ENCODE data around the gene MYO1G. TPM values are rescaled to one million over a fixed set of nuclear protein-coding genes. Genes with fewer than 3 reads are reported as not detected.
A peak's percentile ranks its signal among the peaks of the same experiment; 100 is the strongest.

The MYO1G gene
- total RNA-seq, 1 experiment from 2014 or later: not detected

DNA sequence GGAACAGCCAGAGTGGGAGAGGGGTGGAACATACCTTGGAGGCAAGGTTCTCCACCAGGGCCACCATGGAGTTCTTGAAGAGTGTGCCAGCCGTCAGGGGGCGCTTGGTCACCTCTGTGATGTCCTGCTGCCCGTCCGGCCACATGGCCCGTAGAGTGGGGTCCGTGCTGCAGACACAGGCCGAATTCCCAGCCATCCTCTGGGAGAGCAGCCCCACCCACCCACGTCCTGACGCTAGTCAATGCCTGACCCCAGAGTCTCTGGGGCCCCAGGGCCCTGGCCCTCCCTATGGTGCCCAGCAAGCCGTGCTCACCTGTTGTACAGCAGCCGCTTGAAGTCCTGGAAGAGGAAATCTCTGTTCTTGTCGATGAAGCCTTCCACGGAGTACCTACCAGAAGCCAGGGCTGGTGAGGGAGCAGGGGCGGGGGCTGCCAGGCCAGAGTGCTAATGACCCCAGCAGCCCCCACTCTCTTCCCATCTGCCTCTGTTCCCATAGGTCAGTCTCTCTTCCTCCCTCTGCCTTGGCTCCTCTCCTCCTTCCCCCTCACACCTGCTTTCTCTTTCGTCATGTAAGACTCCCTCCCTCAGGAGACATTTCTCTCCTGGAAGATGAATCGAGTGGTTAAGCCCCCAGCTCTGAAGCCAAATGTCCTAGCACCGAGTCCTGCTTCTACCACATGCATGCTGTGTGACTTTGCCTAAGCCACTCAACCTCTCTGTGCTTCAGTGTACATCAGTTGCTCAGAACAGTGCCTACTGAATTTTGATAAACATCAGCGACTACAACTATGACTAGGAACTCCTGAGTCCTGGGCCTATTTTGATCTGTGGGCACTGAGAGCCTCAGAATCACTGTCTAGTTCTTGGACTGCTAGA, 11.0 kb downstream of the MYO1G start:
- no peak for DNase-seq (ENCODE audit: low read depth)

DNA sequence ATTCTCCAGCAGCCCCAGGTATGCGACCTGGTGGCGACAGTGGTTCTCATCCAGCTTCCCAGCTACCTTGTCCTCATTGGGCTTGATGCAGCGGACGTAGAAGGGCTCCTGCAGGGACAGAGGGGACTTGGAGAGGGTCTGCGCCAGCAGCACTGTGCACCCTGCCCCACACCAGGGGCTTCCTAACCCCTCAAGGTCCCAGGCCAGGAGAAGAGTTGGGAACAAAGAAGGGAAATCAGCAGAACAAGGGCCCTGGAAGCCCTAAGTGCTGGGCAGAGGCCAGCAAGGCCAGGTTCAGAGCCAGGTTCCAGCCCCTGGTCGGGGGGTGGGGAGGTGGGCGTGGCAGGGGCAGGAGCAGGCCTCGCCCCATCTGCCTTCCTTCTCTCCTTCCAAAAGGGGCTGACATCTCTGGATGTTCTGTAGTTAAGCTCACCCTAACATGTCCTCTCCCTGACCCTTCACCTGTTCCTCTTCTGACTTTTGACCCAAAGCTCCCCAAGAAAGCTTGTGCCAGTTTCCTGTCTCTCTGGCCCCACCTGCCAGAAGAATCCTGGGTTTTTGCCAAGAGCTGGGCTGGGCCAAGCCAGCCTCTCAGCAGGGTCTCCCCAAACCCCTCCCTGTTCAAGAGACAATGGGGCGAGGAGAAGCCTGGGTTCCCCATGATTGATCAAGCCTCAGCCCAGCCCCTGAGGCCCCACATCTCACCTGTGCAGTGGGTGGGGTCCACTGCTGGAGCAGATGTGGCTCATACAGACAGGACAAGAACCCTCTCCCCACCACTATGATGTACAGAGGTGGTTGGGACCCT, 11.9 kb downstream of the MYO1G start:
- DNase-seq (ENCODE audit: low read depth): no peak

DNA sequence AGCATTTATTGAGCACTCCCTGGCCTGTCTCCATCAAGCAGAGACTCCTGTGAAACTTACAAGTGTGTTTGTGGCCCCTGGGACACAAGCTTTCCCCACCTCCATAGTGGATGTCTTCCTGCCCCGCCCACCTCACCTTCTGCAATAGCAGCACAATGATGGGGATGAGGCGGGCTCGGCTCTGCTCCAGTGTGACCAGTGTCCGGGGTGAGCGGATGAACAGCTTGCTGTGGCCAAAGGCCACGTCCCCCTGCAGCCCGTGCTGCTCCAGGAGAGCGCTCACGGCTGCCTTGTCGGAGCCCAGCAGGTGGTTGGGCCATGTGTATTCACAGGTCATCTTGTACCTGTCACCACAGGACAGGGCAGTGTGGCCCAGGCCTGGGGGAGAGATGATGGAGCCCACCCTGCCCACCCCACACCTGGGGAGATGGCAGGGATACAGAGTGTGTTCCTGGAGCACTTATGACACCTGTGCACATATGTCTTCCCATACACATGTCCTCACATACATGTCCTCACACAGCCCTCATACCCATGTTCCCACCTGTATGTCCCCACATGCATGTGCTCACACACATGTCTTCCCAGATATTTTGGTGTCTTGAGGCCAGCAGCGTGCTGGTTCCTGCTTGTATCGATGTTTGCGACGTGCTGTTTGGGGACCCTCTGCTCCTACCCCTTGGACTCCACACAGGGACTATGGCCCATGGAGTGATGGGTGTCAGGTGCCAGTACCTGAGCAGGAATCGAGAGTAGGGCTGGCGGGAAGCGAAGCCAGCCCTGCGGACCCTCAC, 12.7 kb downstream of the MYO1G start:
- DNase-seq (ENCODE audit: low read depth): no peak

DNA sequence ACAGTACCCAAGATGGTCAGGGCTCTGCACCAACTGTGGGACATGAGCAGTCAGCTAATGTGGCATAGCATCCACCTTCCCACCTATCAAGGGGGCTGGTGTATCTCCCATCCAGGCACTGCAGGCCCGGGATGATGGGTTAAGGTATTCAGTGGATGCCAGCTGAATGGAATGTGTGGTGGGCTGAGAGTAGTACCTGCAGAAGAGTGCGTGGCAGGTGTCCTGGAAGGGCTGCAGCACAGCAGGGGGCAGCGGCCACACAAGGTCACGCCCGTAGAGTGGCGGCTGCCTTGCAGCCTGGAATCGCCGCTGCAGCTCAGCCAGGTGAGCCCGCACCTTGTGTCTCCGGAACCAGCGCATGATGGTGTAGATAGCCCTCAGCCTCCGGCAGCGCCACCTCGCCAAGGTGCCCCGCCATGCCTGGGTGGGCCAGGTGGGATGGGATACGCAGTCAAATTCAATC, 13.3 kb downstream of the MYO1G start:
- no peak for DNase-seq (ENCODE audit: low read depth)

DNA sequence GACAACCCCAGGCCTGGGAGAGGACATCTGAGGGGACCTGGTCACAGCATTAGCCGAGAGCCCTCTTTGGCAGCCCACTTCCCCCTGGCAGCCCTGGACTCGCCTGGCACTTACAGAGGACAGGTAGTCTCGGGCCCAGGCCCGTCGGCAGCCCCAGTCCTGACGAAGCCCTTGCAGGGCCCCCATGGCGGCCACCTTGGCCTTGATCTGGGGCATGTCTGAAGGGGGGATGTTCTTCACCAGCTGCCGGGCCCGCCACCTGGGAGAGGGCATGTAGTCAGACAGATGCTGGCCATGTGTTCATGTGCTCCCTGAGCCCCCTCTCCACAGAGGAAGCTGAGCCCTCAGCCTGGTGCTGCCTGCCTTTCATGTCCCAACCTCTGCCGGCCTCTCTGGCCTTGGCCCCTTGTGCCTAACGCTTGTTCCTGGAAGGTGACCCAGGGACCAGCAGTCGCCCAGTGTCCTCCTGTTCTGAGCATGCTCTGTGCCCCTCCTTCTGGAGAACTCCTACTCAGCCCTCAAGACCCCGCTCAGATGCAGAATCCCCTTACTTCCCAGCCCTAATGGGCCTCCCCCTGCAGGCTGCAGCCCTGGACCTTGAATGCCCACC, 13.9 kb downstream of the MYO1G start:
- no peak for DNase-seq (ENCODE audit: low read depth)

DNA sequence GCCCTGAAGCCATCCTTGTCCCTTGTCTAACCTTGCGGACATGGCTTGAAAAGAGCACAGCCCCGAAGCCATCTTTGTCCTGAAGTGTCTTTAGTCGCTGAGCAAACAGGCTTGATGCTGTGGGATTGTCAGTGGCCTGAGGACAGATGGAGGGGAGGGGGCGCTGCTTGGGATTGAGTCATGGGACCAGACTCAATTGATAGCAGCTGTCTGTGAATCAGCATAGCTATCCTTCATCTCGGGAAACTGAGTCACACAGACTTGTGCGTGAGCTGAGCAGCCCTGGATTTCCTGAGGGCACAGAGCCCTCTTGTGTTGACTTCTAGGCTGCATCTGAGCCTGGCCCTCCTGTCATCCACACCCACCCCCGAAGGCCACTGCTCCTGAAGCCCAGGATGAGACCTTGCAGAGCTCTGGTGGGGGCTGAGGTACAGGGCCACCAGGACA, 14.4 kb downstream of the MYO1G start:
- no peak for DNase-seq (ENCODE audit: low read depth)

DNA sequence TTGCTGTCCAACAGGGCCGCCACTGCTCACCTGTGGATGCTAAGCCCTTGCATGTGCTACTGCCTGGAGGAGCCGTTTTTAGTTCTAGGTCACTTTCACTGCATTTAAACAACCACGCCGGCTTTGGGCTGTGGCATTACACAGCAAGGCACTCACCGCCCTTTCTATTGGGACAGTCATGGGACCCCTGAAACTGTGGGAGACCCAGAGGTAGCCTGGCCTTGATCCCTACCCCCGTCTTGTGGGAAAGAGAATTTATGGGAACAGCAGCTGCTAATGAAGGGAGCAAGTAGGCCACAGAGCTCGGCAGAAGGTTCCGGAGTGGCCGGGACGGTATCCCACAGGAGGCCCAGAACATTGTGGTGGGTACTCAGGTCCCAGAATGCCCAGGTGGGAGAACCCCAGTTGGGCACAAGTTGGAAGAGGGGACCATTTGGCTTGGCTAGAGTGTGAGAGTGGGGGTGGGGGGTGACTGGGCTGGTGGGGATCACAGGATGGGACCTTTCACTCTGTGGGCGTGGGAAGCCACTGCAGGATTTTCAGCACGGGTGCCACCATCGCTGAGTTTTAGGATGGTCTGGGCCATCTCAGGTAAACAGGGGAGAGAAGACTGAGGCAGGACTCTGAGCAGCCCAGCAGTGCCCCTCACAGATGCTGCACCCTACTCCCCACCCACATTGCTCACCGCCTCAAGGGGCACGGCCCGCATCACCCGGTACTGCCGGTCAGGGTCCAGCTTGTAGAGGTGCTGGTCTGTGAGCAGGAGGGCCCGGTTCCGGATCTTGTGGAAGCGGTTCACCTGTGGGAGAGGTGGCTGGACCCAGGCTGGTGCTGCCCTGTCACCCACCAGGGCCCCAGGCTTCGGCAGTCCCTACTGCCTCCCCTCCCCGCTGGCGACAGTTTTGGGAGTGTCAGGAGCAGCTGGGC, 15.2 kb downstream of the MYO1G start:
- DNase-seq (ENCODE audit: low read depth): no peak

DNA sequence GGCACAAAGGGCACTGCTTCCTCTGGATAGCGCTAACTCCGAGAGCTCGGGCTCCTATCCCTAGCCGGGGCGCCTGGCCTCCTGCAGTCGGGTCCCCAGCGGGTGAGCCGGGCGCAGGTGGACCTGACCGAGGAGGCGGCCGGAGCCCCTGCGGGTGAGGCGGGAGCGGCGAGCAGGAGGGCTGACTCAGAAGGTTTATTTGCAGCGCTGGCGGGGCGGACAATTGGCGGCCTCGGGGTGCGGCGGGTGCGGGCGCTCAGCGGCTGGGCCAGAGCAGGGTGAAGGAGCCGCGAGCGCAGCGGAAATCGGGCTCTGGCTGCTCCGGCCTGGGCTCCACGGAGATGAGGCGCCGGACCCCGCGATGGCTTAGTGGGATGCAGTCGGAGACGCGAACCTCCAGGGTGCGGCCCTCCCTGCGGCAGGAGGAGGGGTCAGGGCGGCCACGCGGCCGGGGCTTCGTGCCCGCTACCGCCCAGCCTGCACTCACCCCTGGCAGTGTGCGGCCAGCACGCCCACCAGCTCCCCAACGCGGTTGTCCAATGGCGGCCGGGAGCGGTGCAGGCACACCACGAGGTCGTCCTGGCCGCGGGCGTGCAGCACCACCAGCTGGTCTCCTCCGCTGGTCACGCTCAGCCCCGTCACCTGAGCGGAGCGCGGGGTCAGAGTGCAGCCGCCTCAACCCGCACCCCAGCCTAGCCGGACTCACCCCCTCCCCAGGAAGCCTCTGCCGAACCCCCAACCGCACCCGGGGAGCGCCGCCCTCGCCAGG, 16.1 kb downstream of the MYO1G start:
- DNase-seq (ENCODE audit: low read depth): no peak

DNA sequence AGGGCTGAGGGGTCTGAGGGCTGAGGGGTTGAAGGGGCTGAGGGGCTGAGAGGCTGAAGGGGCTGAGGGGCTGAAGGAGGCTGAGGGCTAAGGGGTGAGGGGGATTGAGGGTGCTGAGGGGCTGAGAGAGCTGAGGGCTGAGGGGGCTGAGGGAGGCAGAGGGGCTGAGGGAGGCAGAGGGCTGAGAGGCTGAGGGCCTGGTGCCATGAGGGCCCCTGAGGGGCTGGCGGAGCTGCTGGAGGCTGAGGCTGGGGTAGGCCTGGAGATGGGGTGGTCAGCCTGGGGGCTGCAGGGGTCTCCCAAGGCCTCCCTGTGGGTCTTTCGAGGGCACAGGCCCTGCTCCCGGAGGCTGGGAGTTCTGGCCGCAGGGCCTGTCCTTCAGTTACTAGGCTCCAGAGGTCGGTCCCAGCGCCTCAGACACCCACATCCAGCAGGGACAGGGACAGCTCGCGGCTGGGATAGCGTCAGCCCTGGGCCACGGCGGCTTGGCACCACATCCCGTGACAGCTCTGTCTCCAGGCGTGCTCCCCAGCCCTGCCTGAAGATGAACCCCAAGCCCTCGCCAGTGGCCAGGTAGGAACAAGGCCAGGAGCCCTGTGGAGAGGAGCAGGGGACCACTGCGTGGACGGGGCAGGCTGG, 16.9 kb downstream of the MYO1G start:
- DNase-seq (ENCODE audit: low read depth): no peak

DNA sequence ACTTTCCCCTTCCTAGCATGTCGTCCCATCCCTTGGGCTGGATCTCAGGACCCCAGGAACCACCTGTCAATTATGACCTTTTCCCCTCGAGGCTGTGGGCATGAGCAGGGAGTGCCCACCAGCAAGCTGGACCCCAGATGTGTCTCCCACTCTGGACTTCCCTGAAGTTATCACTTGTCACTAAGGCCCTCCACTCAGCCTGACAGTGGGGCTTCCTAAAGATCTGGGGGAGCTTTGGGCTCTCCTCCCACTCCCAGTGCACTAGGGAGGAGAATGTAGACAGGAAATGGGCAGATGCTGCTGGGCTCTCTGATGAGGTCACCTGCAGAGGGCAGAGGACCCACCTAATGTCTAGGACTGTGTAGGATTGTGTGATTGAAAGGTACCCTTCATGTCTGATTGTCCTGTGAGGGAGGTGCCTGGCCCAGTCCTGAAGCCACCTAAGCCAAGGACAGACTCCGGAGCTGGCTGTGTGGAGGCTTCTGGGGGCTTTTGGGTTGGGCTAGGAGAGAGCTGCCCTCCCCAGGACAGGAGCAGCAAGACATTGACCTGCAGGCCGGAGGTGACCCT, 18.7 kb downstream of the MYO1G start:
- no peak for DNase-seq (ENCODE audit: low read depth)

DNA sequence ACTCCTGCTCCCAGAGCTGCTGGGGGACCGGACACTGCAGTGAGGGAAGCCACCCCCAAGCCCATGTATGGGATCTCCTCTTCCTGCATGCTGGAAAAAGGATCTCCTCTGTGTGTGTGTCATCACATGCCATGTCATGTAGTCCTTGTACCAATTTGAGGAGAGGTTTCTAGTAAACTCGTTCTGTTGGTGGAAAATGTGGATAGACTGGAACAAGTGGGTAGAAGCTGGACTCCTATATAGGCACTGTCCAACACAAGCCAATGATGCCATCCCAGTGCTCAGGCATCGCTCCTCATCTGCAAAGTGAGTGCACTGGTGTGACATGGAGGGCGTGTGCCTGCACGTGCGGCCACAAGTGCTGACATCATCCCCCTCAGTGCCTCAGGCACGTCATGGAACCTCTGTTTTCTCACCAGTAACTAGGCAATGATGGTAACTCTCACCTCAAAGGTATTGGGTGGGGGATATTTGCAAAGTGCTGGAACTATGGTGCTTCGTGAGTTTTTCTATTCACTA, 19.3 kb downstream of the MYO1G start:
- DNase-seq (ENCODE audit: low read depth): peak; percentile 45

DNA sequence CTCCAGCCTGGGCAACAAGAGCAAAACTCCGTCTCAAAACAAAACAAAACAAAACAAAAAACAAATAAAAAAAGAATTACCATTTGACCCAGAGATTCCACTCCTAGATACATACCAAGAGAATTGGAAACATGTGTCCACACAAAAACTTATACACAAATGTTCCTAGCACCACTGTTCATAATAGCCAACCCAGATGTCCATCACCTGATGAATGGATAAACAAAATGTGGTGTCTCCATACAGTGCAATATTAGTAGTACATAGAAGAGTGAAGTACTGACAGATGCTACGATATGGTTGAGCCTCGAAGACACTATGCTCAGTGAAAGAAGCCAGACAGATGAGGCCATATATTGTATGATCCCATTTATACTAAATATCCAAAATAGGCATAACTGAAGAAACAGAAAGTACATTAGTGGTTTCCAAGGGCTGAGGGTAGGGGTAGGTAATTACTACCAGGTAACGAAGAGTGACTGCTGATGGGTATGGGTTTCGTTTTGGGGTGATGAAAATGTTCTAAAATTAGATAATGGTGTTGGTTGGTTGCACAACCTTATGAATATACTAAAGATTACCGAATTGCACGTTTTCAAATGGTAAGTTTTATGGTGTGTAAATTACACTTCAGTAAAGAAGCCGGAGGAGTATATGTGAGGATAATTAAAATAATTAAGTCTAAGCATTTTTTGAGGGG, 20.0 kb downstream of the MYO1G start:
- DNase-seq (ENCODE audit: low read depth): no peak

DNA sequence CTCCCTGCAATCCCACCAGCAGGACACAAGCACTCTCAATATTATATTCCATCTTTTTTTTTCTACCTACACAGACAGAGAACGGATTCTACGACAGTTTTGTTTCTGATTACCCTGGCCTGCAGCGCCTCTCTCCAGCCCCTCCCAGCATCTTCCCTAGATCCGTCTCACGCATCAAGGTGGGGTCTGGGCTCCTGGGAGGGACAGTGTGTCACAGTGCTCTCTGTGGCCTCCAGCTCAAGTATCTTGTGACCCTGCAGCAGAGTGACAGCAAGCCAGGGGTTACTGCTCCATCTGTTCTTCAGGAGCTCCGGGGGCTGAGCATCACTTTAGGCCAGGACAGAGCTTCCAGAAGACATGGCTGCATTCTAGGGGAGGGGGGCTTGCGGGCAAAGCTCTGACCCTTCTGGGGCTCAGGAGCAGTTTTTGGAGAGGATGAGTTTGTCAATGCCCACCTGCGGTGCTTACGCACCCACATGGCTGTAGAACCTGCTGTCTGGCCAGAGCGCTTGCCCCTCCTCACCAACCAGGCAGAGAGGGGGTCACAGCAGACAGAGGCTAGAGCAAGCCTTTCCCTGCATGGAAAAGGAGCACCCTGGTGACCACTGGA, 22.6 kb downstream of the MYO1G start:
- no peak for DNase-seq (ENCODE audit: low read depth)

DNA sequence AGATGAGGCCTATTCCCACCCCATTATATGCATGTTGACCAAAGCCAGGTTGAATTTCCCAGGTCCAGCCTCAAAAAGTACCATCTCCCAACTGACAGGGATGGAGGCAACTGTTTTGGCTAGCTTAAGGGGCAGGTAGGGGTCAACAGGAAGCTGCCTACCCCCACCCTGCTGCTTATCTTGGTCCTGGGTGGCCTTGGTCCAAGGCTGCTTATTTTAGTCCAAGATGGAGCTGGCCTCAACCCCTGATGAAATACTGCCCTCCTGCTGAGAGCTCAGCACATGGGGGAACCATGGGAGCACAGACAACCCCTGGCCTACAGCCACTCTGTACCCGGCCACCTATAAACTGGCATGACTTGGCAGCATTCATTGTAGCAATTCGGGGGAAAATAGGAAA, 23.1 kb downstream of the MYO1G start:
- DNase-seq (ENCODE audit: low read depth): no peak

DNA sequence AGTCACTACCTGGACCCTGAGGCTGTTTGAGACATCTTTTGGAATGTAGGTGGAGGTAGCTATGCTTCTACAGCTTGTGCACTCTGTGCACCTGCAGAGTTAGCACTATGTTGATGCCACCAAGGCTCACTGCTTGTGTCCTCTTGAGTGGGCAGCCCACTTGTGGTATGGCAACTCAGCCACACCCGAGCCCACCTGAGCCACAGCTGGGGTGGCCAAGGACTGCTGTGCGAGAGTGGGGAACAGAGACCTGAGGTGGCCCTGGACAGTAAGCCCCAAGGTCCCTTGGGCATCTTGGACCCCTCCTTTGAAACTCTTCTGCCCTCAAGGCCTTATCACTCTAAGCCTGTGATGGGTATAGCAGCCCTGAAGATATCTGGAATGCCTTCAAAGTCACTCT, 25.7 kb downstream of the MYO1G start:
- no peak for DNase-seq (ENCODE audit: low read depth)

DNA sequence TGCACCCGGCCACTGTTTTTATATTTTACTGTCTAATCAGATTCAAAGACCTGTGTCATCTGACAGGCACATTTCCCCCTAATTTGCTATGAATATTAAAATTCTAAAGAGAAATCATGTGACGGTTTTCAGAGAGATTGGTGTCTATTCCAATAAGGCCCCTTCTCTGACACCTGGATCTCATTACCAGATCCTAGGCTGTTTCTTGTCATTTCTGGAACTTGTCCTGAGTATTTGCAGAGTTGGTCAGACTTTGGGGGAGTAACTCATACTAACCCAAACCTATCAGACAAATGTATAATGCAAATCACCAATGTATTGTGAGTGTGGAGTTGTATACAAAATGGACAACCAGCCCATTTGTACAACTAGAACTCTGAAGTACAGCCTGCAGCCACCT, 29.5 kb downstream of the MYO1G start:
- no peak for DNase-seq (ENCODE audit: low read depth)

DNA sequence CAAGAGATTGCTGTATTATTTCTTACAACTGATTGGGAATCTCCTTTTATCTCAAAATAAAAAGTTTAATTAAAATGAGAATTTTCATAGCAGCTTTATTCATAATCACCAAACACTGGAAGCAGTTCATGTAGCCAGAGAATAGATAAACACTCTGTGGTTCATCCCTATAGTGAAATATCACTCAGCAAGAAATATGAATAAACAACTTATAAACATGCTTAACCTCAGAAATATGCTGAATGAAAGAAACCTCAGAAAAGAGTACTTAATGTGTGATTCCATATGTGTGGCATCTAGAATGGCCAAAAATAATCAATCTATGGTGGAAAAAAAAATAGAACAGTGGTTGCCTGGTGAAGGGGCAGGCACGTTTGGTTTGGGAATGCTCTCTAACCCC, 33.3 kb downstream of the MYO1G start:
- no peak for DNase-seq (ENCODE audit: low read depth)

Data from HT1080 (cell line).